HL-60 (cell line): ENCODE measurements around the gene GP1BA.
A peak's percentile ranks its signal among the peaks of the same experiment; 100 is the strongest.

Source experiments
- DNase-seq, 2 experiments: peaks; one replicate each; pipeline ENCODE4 v3.0.0-alpha.2; 2010 to 2020; ENCODE audit warnings: low read depth in 1 of 2, low spot score in 1 of 2
- H3K27ac ChIP-seq: fragments of 250-450 bp; sonication (Bioruptor Pico); replicated peaks from 2 replicates; pipeline ENCODE4 v1.5.1; 2020; ENCODE audit warnings: mild to moderate bottlenecking, moderate library complexity
- H3K27me3 ChIP-seq: fragments of 250-450 bp; sonication (Bioruptor Pico); 2 replicates; pipeline ENCODE4 v1.5.1; 2021; ENCODE audit warnings: mild to moderate bottlenecking, moderate library complexity; ENCODE audit not compliant: insufficient read depth, poor library complexity, severe bottlenecking
- H3K4me3 ChIP-seq: replicated peaks from 2 replicates; pipeline ENCODE4 v1.5.1; 2011; ENCODE audit warnings: mild to moderate bottlenecking, control low read depth, low read length; ENCODE audit not compliant: insufficient read depth
- GABPA ChIP-seq: IDR thresholded peaks from 2 replicates; pipeline ENCODE4 v1.6.1; 2012; ENCODE audit warnings: low read depth
- POLR2AphosphoS5 ChIP-seq: IDR thresholded peaks from 2 replicates; pipeline ENCODE4 v1.6.1; 2012; ENCODE audit warnings: low read depth
- SPI1 ChIP-seq: IDR thresholded peaks from 2 replicates; pipeline ENCODE4 v1.6.1; 2012; ENCODE audit warnings: low read depth, mild to moderate bottlenecking, borderline replicate concordance
- TF ChIP-seq, protein P1 (sequence below): IDR thresholded peaks from 2 replicates; pipeline ENCODE4 v1.6.1; 2012; ENCODE audit warnings: low read depth; ENCODE audit not compliant: insufficient replicate concordance
- TF ChIP-seq, protein P2 (sequence below): IDR thresholded peaks from one replicate; pipeline ENCODE4 v1.5.1; 2011; ENCODE audit warnings: low read length, control low read depth, inconsistent platforms; ENCODE audit not compliant: insufficient read depth

GP1BA gene

DNA sequence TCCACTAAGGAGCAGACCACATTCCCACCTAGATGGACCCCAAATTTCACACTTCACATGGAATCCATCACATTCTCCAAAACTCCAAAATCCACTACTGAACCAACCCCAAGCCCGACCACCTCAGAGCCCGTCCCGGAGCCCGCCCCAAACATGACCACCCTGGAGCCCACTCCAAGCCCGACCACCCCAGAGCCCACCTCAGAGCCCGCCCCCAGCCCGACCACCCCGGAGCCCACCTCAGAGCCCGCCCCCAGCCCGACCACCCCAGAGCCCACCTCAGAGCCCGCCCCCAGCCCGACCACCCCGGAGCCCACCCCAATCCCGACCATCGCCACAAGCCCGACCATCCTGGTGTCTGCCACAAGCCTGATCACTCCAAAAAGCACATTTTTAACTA lies 1.6 kb downstream of the GP1BA start:
- no peak overlapping the region for H3K4me3 ChIP-seq
- no peak for TF ChIP-seq GABPA
- no peak for TF ChIP-seq SPI1
- TF ChIP-seq, protein P1, sequence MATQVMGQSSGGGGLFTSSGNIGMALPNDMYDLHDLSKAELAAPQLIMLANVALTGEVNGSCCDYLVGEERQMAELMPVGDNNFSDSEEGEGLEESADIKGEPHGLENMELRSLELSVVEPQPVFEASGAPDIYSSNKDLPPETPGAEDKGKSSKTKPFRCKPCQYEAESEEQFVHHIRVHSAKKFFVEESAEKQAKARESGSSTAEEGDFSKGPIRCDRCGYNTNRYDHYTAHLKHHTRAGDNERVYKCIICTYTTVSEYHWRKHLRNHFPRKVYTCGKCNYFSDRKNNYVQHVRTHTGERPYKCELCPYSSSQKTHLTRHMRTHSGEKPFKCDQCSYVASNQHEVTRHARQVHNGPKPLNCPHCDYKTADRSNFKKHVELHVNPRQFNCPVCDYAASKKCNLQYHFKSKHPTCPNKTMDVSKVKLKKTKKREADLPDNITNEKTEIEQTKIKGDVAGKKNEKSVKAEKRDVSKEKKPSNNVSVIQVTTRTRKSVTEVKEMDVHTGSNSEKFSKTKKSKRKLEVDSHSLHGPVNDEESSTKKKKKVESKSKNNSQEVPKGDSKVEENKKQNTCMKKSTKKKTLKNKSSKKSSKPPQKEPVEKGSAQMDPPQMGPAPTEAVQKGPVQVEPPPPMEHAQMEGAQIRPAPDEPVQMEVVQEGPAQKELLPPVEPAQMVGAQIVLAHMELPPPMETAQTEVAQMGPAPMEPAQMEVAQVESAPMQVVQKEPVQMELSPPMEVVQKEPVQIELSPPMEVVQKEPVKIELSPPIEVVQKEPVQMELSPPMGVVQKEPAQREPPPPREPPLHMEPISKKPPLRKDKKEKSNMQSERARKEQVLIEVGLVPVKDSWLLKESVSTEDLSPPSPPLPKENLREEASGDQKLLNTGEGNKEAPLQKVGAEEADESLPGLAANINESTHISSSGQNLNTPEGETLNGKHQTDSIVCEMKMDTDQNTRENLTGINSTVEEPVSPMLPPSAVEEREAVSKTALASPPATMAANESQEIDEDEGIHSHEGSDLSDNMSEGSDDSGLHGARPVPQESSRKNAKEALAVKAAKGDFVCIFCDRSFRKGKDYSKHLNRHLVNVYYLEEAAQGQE: no peak
- TF ChIP-seq, protein P2, sequence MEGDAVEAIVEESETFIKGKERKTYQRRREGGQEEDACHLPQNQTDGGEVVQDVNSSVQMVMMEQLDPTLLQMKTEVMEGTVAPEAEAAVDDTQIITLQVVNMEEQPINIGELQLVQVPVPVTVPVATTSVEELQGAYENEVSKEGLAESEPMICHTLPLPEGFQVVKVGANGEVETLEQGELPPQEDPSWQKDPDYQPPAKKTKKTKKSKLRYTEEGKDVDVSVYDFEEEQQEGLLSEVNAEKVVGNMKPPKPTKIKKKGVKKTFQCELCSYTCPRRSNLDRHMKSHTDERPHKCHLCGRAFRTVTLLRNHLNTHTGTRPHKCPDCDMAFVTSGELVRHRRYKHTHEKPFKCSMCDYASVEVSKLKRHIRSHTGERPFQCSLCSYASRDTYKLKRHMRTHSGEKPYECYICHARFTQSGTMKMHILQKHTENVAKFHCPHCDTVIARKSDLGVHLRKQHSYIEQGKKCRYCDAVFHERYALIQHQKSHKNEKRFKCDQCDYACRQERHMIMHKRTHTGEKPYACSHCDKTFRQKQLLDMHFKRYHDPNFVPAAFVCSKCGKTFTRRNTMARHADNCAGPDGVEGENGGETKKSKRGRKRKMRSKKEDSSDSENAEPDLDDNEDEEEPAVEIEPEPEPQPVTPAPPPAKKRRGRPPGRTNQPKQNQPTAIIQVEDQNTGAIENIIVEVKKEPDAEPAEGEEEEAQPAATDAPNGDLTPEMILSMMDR: no peak
- TF ChIP-seq POLR2AphosphoS5: no peak
- no peak for DNase-seq
- no peak overlapping the region for H3K27ac ChIP-seq
- H3K27me3 ChIP-seq: no peaks in the 10 kb centered on the region

DNA sequence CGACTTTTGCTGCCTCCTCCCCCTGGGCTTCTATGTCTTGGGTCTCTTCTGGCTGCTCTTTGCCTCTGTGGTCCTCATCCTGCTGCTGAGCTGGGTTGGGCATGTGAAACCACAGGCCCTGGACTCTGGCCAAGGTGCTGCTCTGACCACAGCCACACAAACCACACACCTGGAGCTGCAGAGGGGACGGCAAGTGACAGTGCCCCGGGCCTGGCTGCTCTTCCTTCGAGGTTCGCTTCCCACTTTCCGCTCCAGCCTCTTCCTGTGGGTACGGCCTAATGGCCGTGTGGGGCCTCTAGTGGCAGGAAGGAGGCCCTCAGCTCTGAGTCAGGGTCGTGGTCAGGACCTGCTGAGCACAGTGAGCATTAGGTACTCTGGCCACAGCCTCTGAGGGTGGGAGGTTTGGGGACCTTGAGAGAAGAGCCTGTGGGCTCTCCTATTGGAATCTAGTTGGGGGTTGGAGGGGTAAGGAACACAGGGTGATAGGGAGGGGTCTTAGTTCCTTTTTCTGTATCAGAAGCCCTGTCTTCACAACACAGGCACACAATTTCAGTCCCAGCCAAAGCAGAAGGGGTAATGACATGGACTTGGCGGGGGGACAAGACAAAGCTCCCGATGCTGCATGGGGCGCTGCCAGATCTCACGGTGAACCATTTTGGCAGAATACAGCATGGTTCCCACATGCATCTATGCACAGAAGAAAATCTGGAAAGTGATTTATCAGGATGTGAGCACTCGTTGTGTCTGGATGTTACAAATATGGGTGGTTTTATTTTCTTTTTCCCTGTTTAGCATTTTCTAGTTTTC lies 2.3 kb downstream of the GP1BA start:
- Histone ChIP-seq H3K4me3 (no peak overlapping the region), H3K27me3 (no peaks in the 10 kb centered on the region), H3K27ac (no peak overlapping the region; the same call in 1 of the 2 replicates)
- DNase-seq: peak in 1 of 2 experiments; percentile 57
- TF ChIP-seq SPI1 (no peak), POLR2AphosphoS5 (peak; percentile 63), GABPA (no peak)

DNA sequence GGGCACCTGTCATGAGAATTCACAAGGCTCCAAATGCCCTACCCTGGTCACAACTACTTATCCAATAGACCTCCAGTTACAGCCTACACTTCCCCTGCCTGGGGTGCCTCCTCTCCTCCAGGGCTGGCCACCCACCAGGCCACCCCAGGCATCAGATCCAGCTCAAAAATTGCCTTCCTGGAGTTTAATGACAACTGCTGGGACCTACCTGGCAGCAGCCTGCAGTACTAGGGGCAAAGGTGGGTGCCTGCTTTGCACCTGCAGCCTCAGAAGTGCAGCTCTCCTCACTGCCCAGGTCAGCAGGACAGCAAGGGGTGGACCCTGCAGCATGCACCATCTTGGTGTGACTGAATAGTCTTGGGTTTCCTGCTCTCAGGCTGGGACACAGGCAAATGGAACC lies 3.6 kb downstream of the GP1BA start:
- DNase-seq: no peak
- H3K27me3 ChIP-seq: no peaks in the 10 kb centered on the region
- TF ChIP-seq GABPA (no peak), SPI1 (no peak)
- TF ChIP-seq, protein P1: no peak
- TF ChIP-seq, protein P2: no peak
- H3K4me3 ChIP-seq: no peak overlapping the region
- H3K27ac ChIP-seq: no peak overlapping the region

DNA sequence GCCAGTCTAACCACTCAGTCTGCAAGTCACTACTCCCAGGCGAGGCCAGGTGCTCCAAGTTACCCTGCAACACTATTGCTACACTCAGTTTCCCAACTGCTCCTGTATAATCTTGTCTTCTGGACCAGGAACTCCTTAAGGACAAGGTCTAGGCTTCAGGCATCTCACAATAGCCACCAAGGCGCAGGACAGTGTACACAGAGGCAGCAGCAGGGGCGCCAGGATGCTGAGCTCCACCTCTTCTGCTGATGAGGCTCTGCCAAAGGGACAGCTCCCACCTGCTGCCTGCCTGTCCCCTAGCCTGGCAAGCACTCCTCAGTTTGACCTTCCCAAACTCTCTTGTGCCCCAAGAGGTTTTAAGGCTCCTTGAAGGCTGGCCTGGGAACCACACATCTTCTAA lies 4.4 kb downstream of the GP1BA start:
- no peaks in the 10 kb centered on the region for H3K27me3 ChIP-seq
- no peak overlapping the region for H3K27ac ChIP-seq
- TF ChIP-seq, protein P2: no peak
- TF ChIP-seq, protein P1: no peak
- no peak for TF ChIP-seq SPI1
- no peak for TF ChIP-seq GABPA
- TF ChIP-seq POLR2AphosphoS5: no peak
- no peak overlapping the region for H3K4me3 ChIP-seq
- no peak for DNase-seq
